ENCODE measurements around the gene ADGRG3. TPM values are rescaled to one million over a fixed set of nuclear protein-coding genes. Genes with fewer than 3 reads are reported as not detected.

The ADGRG3 gene
- total and polyA plus RNA-seq, 10 of the 15 experiments (the other 5 are each of a cell fraction or from before 2014, with no cell fraction given), result 0.10 to 0.11 (median 0.10) TPM; not detected in 7

DNA sequence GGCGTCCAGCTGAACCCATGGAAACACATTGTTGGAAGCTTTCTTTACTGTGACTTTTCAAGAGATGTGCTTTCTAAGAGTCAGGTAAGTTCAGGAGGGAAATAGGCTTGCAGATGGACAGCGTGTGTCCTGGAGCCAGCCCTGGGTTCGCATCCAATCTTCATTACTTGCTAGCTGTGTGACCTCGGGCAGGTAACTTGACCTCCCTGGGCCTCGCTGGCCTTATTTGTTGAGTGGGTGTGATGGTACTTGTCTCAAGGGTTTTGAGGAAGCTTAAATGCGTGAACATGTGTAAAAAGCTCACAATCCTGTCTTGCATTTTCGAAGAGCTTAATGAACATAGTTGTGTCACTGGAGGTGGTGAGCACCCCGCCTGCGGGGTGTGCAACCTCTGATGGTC, 27.9 kb upstream of the ADGRG3 start:
- ChIA-PET RAD21 (ENCODE audit: unreplicated experiment) (interaction anchor here (0.9 kb wide), 1 partner anchor 64 kb away, joined by 3 read pairs; no protein-coding TSS in a partner anchor), POLR2A (no interaction called here), SMC1A (ENCODE audit: uncharacterized antibody, unreplicated experiment) (interaction anchor here (0.7 to 3.1 kb wide), 2 partner anchors 30 to 54 kb away, joined by 3 to 17 read pairs; no protein-coding TSS in a partner anchor), CTCF (interaction anchor here (0.5 to 2.6 kb wide), 6 partner anchors 29 to 69 kb away, joined by 3 to 10 read pairs (median 6); no protein-coding TSS in a partner anchor)
- BruUV-seq (replicated peaks), result no TSS peak
- H2AFZ ChIP-seq (ENCODE audit: control insufficient read depth, low read depth, low read length), result no peak overlapping the region
- DNase-seq (ENCODE audit: low read depth, low spot score), result no peak
- WGBS (ENCODE audit: insufficient coverage, insufficient replicate concordance, low lambda C conversion rate, missing lambda C conversion rate), result 42% methylated on average over 9 of the region's 9 CpGs
- no peak for ATAC-seq
- TF ChIP-seq TBL1XR1 (IDR thresholded peaks at IDR 0.05; ENCODE audit: low read depth, low read length), result no peak
- TF ChIP-seq NBN (IDR thresholded peaks at IDR 0.05), result no peak
- TF ChIP-seq KDM1A (IDR thresholded peaks at IDR 0.05; ENCODE audit: borderline replicate concordance), result no peak
- no peak for TF ChIP-seq RELA (IDR thresholded peaks at IDR 0.05; ENCODE audit: borderline replicate concordance, partially characterized antibody)
- TF ChIP-seq ZSCAN29 (IDR thresholded peaks at IDR 0.05), result no peak
- no peak for TF ChIP-seq IRF4 (IDR thresholded peaks at IDR 0.05; ENCODE audit: low read depth, low read length)
- TF ChIP-seq MEF2A (IDR thresholded peaks at IDR 0.05; ENCODE audit: insufficient read depth, low read depth, low read length), result no peak
- no peak for TF ChIP-seq IKZF1 (conservative IDR thresholded peaks at IDR 0.05)
- TF ChIP-seq CHD4 (IDR thresholded peaks at IDR 0.05), result no peak
- TF ChIP-seq CHD1 (IDR thresholded peaks at IDR 0.05; ENCODE audit: low read depth, low read length), result no peak
- no peak for TF ChIP-seq NFYB (IDR thresholded peaks at IDR 0.05; ENCODE audit: insufficient read depth, low read depth, low read length)
- no peak for TF ChIP-seq HSF1 (IDR thresholded peaks at IDR 0.05; ENCODE audit: low read depth, low read length)
- H4K20me1 ChIP-seq (ENCODE audit: control insufficient read depth, insufficient read depth), result no peaks in the 10 kb centered on the region
- in situ Hi-C loops (cut with MboI), result loop anchor here (5.0 kb wide), 1 partner anchor 38 kb away; no protein-coding TSS in a partner anchor
- H3K79me2 ChIP-seq (ENCODE audit: control insufficient read depth, insufficient read depth, low read length), result no peaks in the 10 kb centered on the region
- no peak overlapping the region for H3K27ac ChIP-seq (ENCODE audit: control insufficient read depth, insufficient read depth)
- no peaks in the 10 kb centered on the region for H3K9me3 ChIP-seq (replicated peaks; ENCODE audit: control insufficient read depth, insufficient read depth, low read length)
- no peaks in the 10 kb centered on the region for H3K36me3 ChIP-seq (ENCODE audit: control insufficient read depth in 2 of 2, insufficient read depth in 2 of 2, low read length in 1 of 2)
- no peaks in the 10 kb centered on the region for H3K4me1 ChIP-seq (ENCODE audit: control insufficient read depth, insufficient read depth, low read length)
- H3K4me3 ChIP-seq, result no peak overlapping the region
- no peak overlapping the region for H3K9ac ChIP-seq (ENCODE audit: control insufficient read depth, insufficient read depth, low read length)
- H3K27me3 ChIP-seq (replicated peaks in 1 of 2; ENCODE audit: control insufficient read depth in 2 of 2, insufficient read depth in 2 of 2, low read length in 1 of 2), result peaks cover 0 to 6% of the 10 kb centered on the region in 2 experiments; a peak in 3 of 4 replicates
- FAIRE-seq, result no peak
- intact Hi-C loops (cut with micrococcal nuclease; ENCODE audit: unreplicated experiment), result no loop called here
- H3K4me2 ChIP-seq (ENCODE audit: control insufficient read depth, insufficient read depth), result no peak overlapping the region
